GM21825 (cell line): ENCODE measurements around the gene NDUFB11.
"Not testable (repeated sequence)": the region's sequence is repeated elsewhere in the genome, so short reads cannot be mapped to it uniquely, and the experiment has no call there.

Experiments used
- ATAC-seq: cut with Tn5 transposase; IDR thresholded peaks from one replicate; pipeline ENCODE4 v1.9.1; 2021; ENCODE audit warnings: mild to moderate bottlenecking, moderate library complexity; ENCODE audit not compliant: unreplicated experiment

NDUFB11 gene

GRCh38 chrX:47146936-47147859, 2.7 kb upstream of the NDUFB11 start:
- no peak for ATAC-seq

GRCh38 chrX:47146121-47146935, 1.8 kb upstream of the NDUFB11 start:
- ATAC-seq: no peak

GRCh38 chrX:47145395-47146120, 1.1 kb upstream of the NDUFB11 start:
- peak; percentile 15 for ATAC-seq

GRCh38 chrX:47143894-47144625, 442 bp downstream of the NDUFB11 start:
- peak; percentile 2 for ATAC-seq

DNA sequence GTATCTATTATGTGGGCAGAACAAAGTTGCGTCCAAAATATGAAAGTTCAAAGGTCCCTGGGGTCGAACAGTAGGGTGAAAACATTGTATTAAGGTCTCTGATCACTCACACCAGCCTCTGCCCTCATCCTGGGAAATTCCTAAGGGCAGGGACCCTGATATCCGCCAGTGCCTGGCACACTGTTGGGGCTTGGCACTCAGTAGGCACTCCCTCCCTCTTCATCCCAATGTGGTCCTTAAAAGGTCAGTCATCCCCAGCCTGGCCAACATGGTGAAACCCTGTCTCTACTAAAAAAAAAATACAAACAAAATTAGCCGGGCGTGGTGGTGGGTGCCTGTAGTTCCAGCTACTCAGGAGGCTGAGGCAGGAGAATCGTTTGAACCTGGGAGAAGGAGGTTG, 6.3 kb downstream of the NDUFB11 start:
- ATAC-seq: no peak

- not testable (repeated sequence) for ATAC-seq
Measured at GRCh38 chrX:47135650-47136049, 8.9 kb downstream of the NDUFB11 start.

GRCh38 chrX:47133493-47133892, 11.0 kb downstream of the NDUFB11 start:
- no peak for ATAC-seq

- no peak for ATAC-seq
Measured at GRCh38 chrX:47129899-47130358, 14.6 kb downstream of the NDUFB11 start.

DNA sequence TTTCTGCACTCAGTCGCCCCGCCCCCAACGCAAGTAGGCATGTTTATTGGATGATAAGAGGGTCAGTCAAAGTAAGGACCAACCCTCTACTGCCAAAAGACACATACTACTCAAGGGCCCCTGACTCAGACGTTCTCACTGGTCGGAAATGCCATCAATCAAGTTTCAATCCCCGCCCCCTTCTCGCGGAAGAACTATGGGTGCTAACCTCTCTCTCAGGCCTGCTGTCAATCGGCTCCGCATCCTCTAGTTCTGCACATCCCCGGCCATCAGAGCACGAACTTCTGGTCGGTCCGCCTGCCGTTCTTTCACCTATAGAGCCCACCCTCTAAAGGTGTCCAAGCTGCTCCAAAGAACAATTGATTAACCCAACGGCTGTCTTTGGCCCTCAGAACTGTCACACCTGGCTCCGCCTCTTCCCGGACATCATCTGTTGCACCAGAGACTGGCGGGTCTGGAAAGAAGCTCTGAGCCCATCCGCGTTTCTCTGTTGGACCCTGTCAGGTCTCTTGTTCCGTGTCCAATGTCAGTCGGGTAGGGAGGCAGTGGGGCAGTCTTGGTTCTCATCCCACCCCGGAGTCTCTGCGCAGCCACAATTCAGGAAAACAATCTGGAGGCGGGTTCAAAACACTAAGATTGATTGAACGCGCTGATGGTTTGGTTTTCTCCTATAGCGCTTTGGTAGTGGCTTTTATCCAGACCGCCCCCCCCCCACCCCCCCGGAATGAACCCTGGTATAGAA, 15.2 kb downstream of the NDUFB11 start:
- peak; percentile 96 for ATAC-seq

DNA sequence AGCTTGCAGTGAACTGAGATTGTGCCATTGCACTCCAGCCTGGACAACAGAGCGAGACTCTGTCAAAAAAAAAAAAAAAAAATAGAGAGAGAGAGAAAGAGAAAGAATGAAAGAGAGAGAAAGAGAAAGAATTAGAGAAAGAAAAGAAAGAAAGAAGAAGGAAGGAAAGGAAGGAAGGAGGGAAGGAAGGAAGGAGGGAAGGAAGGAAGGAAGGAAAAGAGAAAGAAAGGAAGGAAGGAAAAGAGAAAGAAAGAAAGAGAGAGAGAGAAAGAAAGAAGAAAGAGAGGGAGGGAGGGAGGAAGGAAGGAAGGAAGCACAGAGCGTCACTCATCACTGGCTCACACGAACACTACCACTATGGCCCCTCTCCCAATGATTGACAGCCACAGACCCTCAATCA, 20.0 kb downstream of the NDUFB11 start:
- not testable (repeated sequence) for ATAC-seq

- not testable (repeated sequence) for ATAC-seq
Measured at GRCh38 chrX:47116551-47117110, 27.9 kb downstream of the NDUFB11 start.

GRCh38 chrX:47112316-47112954, 32.1 kb downstream of the NDUFB11 start:
- no peak for ATAC-seq

GRCh38 chrX:47110936-47111615, 33.4 kb downstream of the NDUFB11 start:
- ATAC-seq: not testable (repeated sequence)

GRCh38 chrX:47101206-47101605, 43.3 kb downstream of the NDUFB11 start:
- ATAC-seq: no peak

DNA sequence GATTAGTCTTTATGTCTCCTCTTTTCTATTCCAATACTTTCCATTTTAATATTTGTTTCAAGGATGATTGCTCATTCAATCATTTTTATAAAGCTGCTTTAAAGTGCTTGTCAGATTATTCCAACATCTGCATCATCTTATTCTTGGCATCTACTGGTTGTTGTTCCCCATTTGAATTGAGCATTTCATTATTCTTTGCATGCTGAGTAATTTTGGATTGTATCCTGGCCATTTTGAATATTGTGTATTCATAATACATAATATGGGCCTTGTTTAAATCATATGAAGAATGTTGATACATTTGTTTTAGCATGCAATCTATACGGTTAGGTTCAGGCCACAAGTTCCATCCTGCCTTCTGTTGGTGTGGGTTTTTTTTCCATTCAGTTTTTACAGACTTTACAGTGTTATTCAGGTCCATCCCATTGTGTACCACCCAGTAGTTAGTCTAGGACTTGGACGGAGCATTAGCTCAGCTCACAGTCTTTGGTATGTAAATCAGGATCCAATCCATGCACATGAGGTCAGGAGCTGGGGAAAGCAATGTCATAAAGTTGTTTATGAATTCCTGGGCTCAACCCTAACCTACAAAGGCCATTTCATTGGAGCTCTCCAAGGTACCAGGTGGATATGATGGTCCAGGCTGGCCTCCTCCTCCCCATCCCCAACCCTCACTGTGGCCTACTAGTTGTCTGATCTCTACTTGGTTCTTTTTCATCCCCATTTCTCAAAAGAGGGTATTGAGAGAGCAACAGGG, 46.0 kb downstream of the NDUFB11 start:
- ATAC-seq: no peak

DNA sequence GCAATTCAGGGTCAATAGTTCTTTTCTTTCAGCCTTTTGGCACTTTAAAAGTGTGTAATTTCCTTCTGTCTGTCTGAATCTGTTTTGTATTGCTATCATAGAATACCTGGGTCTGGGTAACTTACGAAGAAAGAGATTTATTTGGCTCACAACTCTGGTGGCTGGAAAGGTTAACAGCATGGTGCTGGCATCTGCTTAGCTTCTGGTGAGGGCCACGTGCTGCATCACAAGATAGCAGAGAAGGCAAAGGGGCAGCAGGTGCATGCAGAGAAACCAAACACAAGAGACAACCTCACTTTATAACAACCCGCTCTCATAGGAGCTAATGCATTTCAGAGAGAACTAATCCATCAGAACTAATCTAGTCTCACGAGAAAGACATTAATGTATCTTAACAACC, 47.5 kb downstream of the NDUFB11 start:
- no peak for ATAC-seq

DNA sequence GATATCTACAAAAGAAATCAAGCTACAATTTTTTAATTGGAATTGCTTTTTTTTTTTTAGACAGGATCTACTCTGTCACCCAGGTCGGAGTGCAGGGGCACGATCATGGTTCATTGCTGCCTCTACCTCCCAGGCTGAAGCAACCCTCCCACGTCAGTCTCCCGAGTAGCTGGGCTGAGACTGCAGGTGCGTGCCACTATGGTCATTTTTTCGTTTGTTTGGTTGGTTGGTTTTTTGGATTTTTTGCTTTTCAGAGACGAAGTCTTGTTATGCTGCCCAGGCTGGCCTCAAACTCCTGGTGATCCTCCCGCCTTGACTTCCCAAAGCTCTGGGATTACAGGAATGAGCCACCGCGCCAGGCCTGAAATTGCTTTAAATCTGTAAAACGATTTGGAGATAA, 50.6 kb downstream of the NDUFB11 start:
- no peak for ATAC-seq

GRCh38 chrX:47093248-47093647, 51.3 kb downstream of the NDUFB11 start:
- no peak for ATAC-seq
